H1 (cell line): ENCODE data around the gene PLEKHH2. TPM values are rescaled to one million over a fixed set of nuclear protein-coding genes. Genes with fewer than 3 reads are reported as not detected.

Experiments used
- CTCF ChIA-PET: fragments of 300-600 bp; sonication (Branson Sonifier 250); formaldehyde crosslinking; loops from one replicate; lab custom pipeline; 2021; ENCODE audit not compliant: partially characterized antibody; lab: Charles Lee
- POLR2A ChIA-PET: fragments of 300-600 bp; sonication (Branson Sonifier 250); formaldehyde crosslinking; loops from one replicate; lab custom pipeline; 2021; ENCODE audit warnings: inconsistent platforms; ENCODE audit not compliant: partially characterized antibody; lab: Charles Lee
- DNase-seq, 2 experiments: peaks; one replicate each; pipeline versions ENCODE4 v3.0.0 to v3.0.0-alpha.2; 2010 to 2022; ENCODE audit warnings: low spot score in 2 of 2, low read depth in 1 of 2, mixed read lengths in 1 of 2
- FAIRE-seq: peaks from 2 replicates; lab custom pipeline; 2011; peaks lifted over from hg19 to GRCh38; lab: Jason Lieb, UNC
- H2AFZ ChIP-seq: 2 replicates; pipeline ENCODE4 v1.8.1; 2012; ENCODE audit warnings: low read length, inconsistent platforms
- H2AK5ac ChIP-seq: 2 replicates; pipeline ENCODE4 v1.6.1; 2013; ENCODE audit warnings: low read depth, low read length
- H2BK120ac ChIP-seq: replicated peaks from 2 replicates; pipeline ENCODE3; 2013; ENCODE audit warnings: low read depth, low read length, inconsistent platforms
- H2BK12ac ChIP-seq: 2 replicates; pipeline ENCODE4 v1.6.1; 2013; ENCODE audit warnings: low read depth, low read length
- H2BK15ac ChIP-seq: 2 replicates; pipeline ENCODE4 v1.6.1; 2013; ENCODE audit warnings: low read length
- H2BK20ac ChIP-seq: 2 replicates; pipeline ENCODE4 v1.6.1; 2013; ENCODE audit warnings: low read length
- H2BK5ac ChIP-seq: 2 replicates; pipeline ENCODE4 v1.6.1; 2013; ENCODE audit warnings: low read depth, low read length
- H3K14ac ChIP-seq: 2 replicates; pipeline ENCODE4 v1.6.1; 2013; ENCODE audit warnings: inconsistent platforms; ENCODE audit not compliant: insufficient read length
- H3K18ac ChIP-seq: 2 replicates; pipeline ENCODE4 v1.6.1; 2013; ENCODE audit warnings: low read length; ENCODE audit errors: extremely low read depth
- H3K23ac ChIP-seq: 2 replicates; pipeline ENCODE4 v1.6.1; 2013; ENCODE audit warnings: inconsistent platforms; ENCODE audit not compliant: insufficient read length
- H3K23me2 ChIP-seq: 2 replicates; pipeline ENCODE4 v1.6.1; 2013; ENCODE audit warnings: low read depth, low read length
- H3K27ac ChIP-seq: 2 replicates; pipeline ENCODE4 v1.6.1; 2011; ENCODE audit warnings: low read depth, low read length, inconsistent platforms
- H3K27me3 ChIP-seq, 4 experiments: replicated peaks in 1 of 4; 1 replicate in 1 of 4; 2 replicates in 3 of 4; pipeline versions ENCODE4 v1.6.1 to v1.8.1; 2011 to 2013; ENCODE audit warnings: low read length in 3 of 4, mild to moderate bottlenecking in 3 of 4, inconsistent platforms in 2 of 4, mixed read lengths in 2 of 4, moderate library complexity in 1 of 4; ENCODE audit not compliant: control insufficient read depth in 3 of 4, insufficient read depth in 3 of 4; ENCODE audit errors: extremely low read depth in 1 of 4
- H3K36me3 ChIP-seq, 4 experiments: 2 replicates each; pipeline versions ENCODE4 v1.6.1 to v1.8.1; 2011 to 2013; ENCODE audit warnings: mild to moderate bottlenecking in 4 of 4, low read length in 3 of 4, moderate library complexity in 2 of 4, control low read depth in 1 of 4, inconsistent platforms in 1 of 4; ENCODE audit not compliant: insufficient read depth in 4 of 4, control insufficient read depth in 2 of 4
- H3K4ac ChIP-seq: replicated peaks from 2 replicates; pipeline ENCODE3; 2013; ENCODE audit warnings: low read length, low read depth, mixed read lengths, inconsistent platforms; ENCODE audit not compliant: insufficient read length
- H3K4me1 ChIP-seq, 4 experiments: replicated peaks in 1 of 4; 1 replicate in 1 of 4; 2 replicates in 3 of 4; pipeline versions ENCODE4 v1.6.1 to v1.8.1; 2011 to 2013; ENCODE audit warnings: low read length in 3 of 4, inconsistent platforms in 2 of 4, mixed read lengths in 1 of 4; ENCODE audit not compliant: insufficient read depth in 4 of 4, control insufficient read depth in 3 of 4
- H3K4me2 ChIP-seq, 2 experiments: 2 replicates each; pipeline versions ENCODE4 v1.6.1 to v1.8.1; 2011 to 2013; ENCODE audit warnings: low read depth in 2 of 2, low read length in 2 of 2, control low read depth in 1 of 2, inconsistent platforms in 1 of 2, mild to moderate bottlenecking in 1 of 2; ENCODE audit not compliant: insufficient read depth in 1 of 2
- H3K4me3 ChIP-seq, 4 experiments: fragments of 200-600, 300-600 bp in 1 of 4; sonication (generic), shearing (Covaris generic), sonication (Bioruptor Twin) in 1 of 4; 2 replicates each; pipeline versions ENCODE4 v1.5.1 to v1.8.1; 2011 to 2016; ENCODE audit warnings: low read length in 4 of 4, low read depth in 3 of 4, control low read depth in 2 of 4, inconsistent platforms in 2 of 4, mild to moderate bottlenecking in 2 of 4, mixed read lengths in 1 of 4, moderate library complexity in 1 of 4; ENCODE audit not compliant: insufficient read depth in 2 of 4; ENCODE audit errors: extremely low read depth in 1 of 4
- H3K56ac ChIP-seq: replicated peaks from 2 replicates; pipeline ENCODE3; 2013; ENCODE audit warnings: low read depth, mild to moderate bottlenecking, mixed read lengths, low read length, inconsistent platforms; ENCODE audit not compliant: insufficient read length
- H3K79me1 ChIP-seq: 2 replicates; pipeline ENCODE4 v1.6.1; 2013; ENCODE audit warnings: low read depth, low read length, control low read depth
- H3K79me2 ChIP-seq, 2 experiments: 2 replicates each; pipeline versions ENCODE4 v1.6.1 to v1.8.1; 2012 to 2013; ENCODE audit warnings: low read length in 2 of 2, mild to moderate bottlenecking in 2 of 2, inconsistent platforms in 1 of 2; ENCODE audit not compliant: insufficient read depth in 2 of 2, control insufficient read depth in 1 of 2
- H3K9ac ChIP-seq, 4 experiments: replicated peaks in 1 of 4; 1 replicate in 1 of 4; 2 replicates in 3 of 4; pipeline versions ENCODE4 v1.6.1 to v1.8.1; 2011 to 2013; ENCODE audit warnings: low read depth in 3 of 4, low read length in 3 of 4, control low read depth in 2 of 4, mild to moderate bottlenecking in 2 of 4, moderate library complexity in 2 of 4, inconsistent platforms in 1 of 4; ENCODE audit errors: extremely low read depth in 1 of 4
- H3K9me3 ChIP-seq, 2 experiments: 2 replicates each; pipeline versions ENCODE4 v1.6.1 to v1.8.1; 2012 to 2013; ENCODE audit warnings: mild to moderate bottlenecking in 2 of 2, moderate library complexity in 2 of 2, control low read depth in 1 of 2, inconsistent platforms in 1 of 2, low read depth in 1 of 2, low read length in 1 of 2, mixed read lengths in 1 of 2; ENCODE audit not compliant: insufficient read depth in 2 of 2
- H4K20me1 ChIP-seq, 2 experiments: replicated peaks in 1 of 2; 2 replicates each; pipeline versions ENCODE3 to v1.8.1; 2011 to 2013; ENCODE audit warnings: inconsistent platforms in 2 of 2, low read length in 2 of 2, mild to moderate bottlenecking in 1 of 2; ENCODE audit not compliant: insufficient read depth in 2 of 2, control insufficient read depth in 1 of 2
- H4K5ac ChIP-seq: 2 replicates; pipeline ENCODE4 v1.6.1; 2013; ENCODE audit warnings: low read length, low read depth, mixed read lengths, inconsistent platforms; ENCODE audit not compliant: insufficient read length
- H4K8ac ChIP-seq: 2 replicates; pipeline ENCODE4 v1.8.0; 2013; ENCODE audit warnings: mild to moderate bottlenecking, moderate library complexity, low read length, inconsistent platforms; ENCODE audit not compliant: insufficient read depth; ENCODE audit errors: extremely low read depth
- H4K91ac ChIP-seq: replicated peaks from 2 replicates; pipeline ENCODE3; 2013; ENCODE audit warnings: low read length, mixed read lengths, inconsistent platforms; ENCODE audit not compliant: insufficient read length
- CEBPB ChIP-seq: IDR thresholded peaks from 2 replicates; pipeline ENCODE4 v1.6.1; 2012; ENCODE audit warnings: low read depth, low read length
- EP300 ChIP-seq, 2 experiments: IDR thresholded peaks; 1 replicate in 1 of 2; 2 replicates in 1 of 2; pipeline ENCODE4 v1.6.1; 2011 to 2012; ENCODE audit warnings: low read depth in 2 of 2, low read length in 2 of 2, mild to moderate bottlenecking in 2 of 2, borderline replicate concordance in 1 of 2, inconsistent platforms in 1 of 2, moderate library complexity in 1 of 2
- EZH2 ChIP-seq: fragments of 200-600 bp; sonication (generic); IDR thresholded peaks from 2 replicates; pipeline ENCODE4 v1.7.1; 2012; ENCODE audit warnings: low read depth, mild to moderate bottlenecking, moderate library complexity, low read length, inconsistent platforms; ENCODE audit not compliant: severe bottlenecking
- JUND ChIP-seq: IDR thresholded peaks from 2 replicates; pipeline ENCODE4 v1.6.1; 2011; ENCODE audit warnings: mild to moderate bottlenecking, improper control_type of control experiment, low read length
- KDM1A ChIP-seq: fragments of 200-600, 300-600 bp; sonication (generic); IDR thresholded peaks from 2 replicates; pipeline ENCODE4 v1.7.1; 2016; ENCODE audit warnings: mild to moderate bottlenecking, low read length, borderline replicate concordance
- MAFK ChIP-seq: IDR thresholded peaks from 2 replicates; pipeline ENCODE4 v1.6.1; 2012; ENCODE audit warnings: low read depth, mild to moderate bottlenecking, improper control_type of control experiment, low read length
- NRF1 ChIP-seq: IDR thresholded peaks from 2 replicates; pipeline ENCODE4 v1.6.1; 2011; ENCODE audit warnings: mild to moderate bottlenecking, low read depth, low read length, improper control_type of control experiment
- POLR2AphosphoS5 ChIP-seq: IDR thresholded peaks from 2 replicates; pipeline ENCODE4 v1.6.1; 2011; ENCODE audit warnings: low read depth, low read length
- RFX5 ChIP-seq: IDR thresholded peaks from 2 replicates; pipeline ENCODE4 v1.6.1; 2011; ENCODE audit warnings: low read depth, low read length, improper control_type of control experiment, borderline replicate concordance
- RNF2 ChIP-seq: fragments of 200-900, 300-1000 bp; sonication (generic); IDR thresholded peaks from 2 replicates; pipeline ENCODE4 v1.7.1; 2016; ENCODE audit warnings: borderline replicate concordance, low read depth, mild to moderate bottlenecking, antibody characterized with exemption, low read length; ENCODE audit not compliant: poor library complexity, severe bottlenecking; ENCODE audit errors: missing control alignments
- TCF12 ChIP-seq: IDR thresholded peaks from 2 replicates; pipeline ENCODE4 v1.6.1; 2011; ENCODE audit warnings: low read depth, mild to moderate bottlenecking, low read length
- ZNF274 ChIP-seq: IDR thresholded peaks from 2 replicates; pipeline ENCODE4 v1.7.0; 2012; ENCODE audit warnings: low read length, borderline replicate concordance; ENCODE audit errors: extremely low read depth
- WGBS, 2 experiments: shearing (Covaris generic) in 1 of 2; methylation state at CpG; one replicate each; pipeline versions ENCODE4 v1.1.6 to v1.1.7; 2013 to 2015; ENCODE audit warnings: low lambda C conversion rate in 2 of 2, mixed read lengths in 2 of 2, inconsistent platforms in 1 of 2, low coverage in 1 of 2, missing lambda C conversion rate in 1 of 2; ENCODE audit not compliant: insufficient replicate concordance in 2 of 2, insufficient coverage in 1 of 2, insufficient read length in 1 of 2; ENCODE audit errors: extremely low coverage in 1 of 2, missing lambda C conversion rate in 1 of 2; 5-methylcytosine and 5-hydroxymethylcytosine counted together
- polyA plus RNA-seq, 7 experiments: library from polyadenylated mRNA; depleted of rRNA in 3 of 7; stranded (reverse) in 5 of 7; unstranded in 2 of 7; fragments of >200 nt in 5 of 7; fragments of 200-250 nt in 2 of 7; gene quantifications; 1 replicate in 5 of 7; 2 replicates in 1 of 7; 4 replicates in 1 of 7; pipeline versions ENCODE4 v1.2.1 to v1.2.3, GENCODE V29; 2011 to 2013; ENCODE audit warnings: missing spikeins in 2 of 7, mixed read lengths in 2 of 7
- total RNA-seq: library from RNA; stranded (reverse); fragmentation: NEBNext Ultra II Directional; extraction: Animal tissue kit (Norgen Biotek cat#: 25700); gene quantifications from 2 replicates; pipeline ENCODE4 v1.2.1, GENCODE V29; 2021
- TF ChIP-seq, protein P1 (sequence below): IDR thresholded peaks from 2 replicates; pipeline ENCODE4 v1.6.1; 2012; ENCODE audit warnings: inconsistent platforms

PLEKHH2 gene
- total and polyA plus RNA-seq, 2 of the 8 experiments (the other 6 are each of a cell fraction or from before 2014, with no cell fraction given), result 2.2 to 5.0 TPM

DNA sequence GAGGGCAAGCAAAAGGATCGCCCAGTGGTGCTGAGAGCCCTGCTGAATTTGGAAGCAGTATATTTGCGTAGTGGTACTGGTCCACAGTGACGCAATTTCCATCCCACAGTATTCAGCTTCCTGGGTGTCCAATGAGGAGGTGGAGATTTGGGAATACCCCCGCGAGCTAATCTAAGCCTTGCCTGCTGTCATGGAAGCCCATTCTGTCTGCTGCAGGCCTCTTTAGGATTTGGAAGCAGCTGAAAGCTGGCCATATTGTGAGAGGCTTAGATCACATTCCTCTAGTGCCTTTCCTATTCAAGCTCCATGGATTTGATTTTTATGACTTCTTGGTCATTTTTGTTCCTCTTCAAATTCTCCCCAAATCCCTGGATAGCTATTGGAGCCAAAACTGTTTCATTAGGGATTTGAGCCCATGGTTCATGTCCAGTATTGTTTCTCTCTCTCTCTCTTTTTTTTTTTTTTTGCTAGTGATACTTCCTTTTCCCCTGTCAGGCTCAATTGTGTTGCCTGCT is 114.5 kb downstream of the PLEKHH2 start:
- Histone ChIP-seq H2BK5ac (no peak overlapping the region), H3K27ac (no peak overlapping the region), H2BK20ac (no peak overlapping the region), H3K56ac (no peak overlapping the region), H3K23ac (no peak overlapping the region), H2BK15ac (no peak overlapping the region), H3K4me2 (no peak overlapping the region), H3K14ac (no peak overlapping the region), H3K9ac (no peak overlapping the region), H2AK5ac (no peak overlapping the region), H3K18ac (no peak overlapping the region), H2BK12ac (no peak overlapping the region), H2AFZ (no peak overlapping the region), H3K4me3 (no peak overlapping the region), H4K91ac (no peak overlapping the region), H3K23me2 (no peaks in the 10 kb centered on the region; the same call in 1 of the 2 replicates), H4K5ac (no peak overlapping the region), H3K4me1 (peaks cover 0 to 4% (median 0%) of the 10 kb centered on the region in 4 experiments; a peak in 1 of 7 replicates), H3K27me3 (no peaks in the 10 kb centered on the region), H2BK120ac (no peak overlapping the region), H3K36me3 (no peaks in the 10 kb centered on the region), H4K20me1 (no peaks in the 10 kb centered on the region), H3K4ac (no peak overlapping the region), H3K9me3 (no peaks in the 10 kb centered on the region), H3K79me2 (no peaks in the 10 kb centered on the region), H3K79me1 (no peaks in the 10 kb centered on the region), H4K8ac (no peak overlapping the region)
- DNase-seq (no peak), FAIRE-seq (no peak)
- TF ChIP-seq EP300 (IDR thresholded peaks at IDR 0.05; ENCODE audit: borderline replicate concordance in 1 of 2, low read depth in 2 of 2, low read length in 2 of 2), result no peak
- TF ChIP-seq EZH2, result no peak
- TF ChIP-seq JUND, result no peak
- TF ChIP-seq MAFK, result no peak
- no peak for TF ChIP-seq RFX5
- TF ChIP-seq CEBPB, result no peak
- no peak for TF ChIP-seq POLR2AphosphoS5
- TF ChIP-seq TCF12, result no peak
- no peak for TF ChIP-seq ZNF274
- no peak for TF ChIP-seq NRF1
- no peak for TF ChIP-seq KDM1A
- TF ChIP-seq, protein P1, sequence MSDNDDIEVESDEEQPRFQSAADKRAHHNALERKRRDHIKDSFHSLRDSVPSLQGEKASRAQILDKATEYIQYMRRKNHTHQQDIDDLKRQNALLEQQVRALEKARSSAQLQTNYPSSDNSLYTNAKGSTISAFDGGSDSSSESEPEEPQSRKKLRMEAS, result no peak
- no peak for TF ChIP-seq RNF2
- 90% methylated on average over 5 of the region's 5 CpGs; no CpG with 5 or more reads in 1 of the 2 experiments for WGBS, 2 experiments
- ChIA-PET POLR2A (no interaction called here), CTCF (interaction anchor here (0.6 to 1.1 kb wide), 3 partner anchors 15 to 54 kb away, joined by 3 to 4 read pairs (median 3); no protein-coding TSS in a partner anchor)
